HG03378 (cell line): Measurements from ENCODE around the gene CASP9.
"Not testable (repeated sequence)": the region's sequence is repeated elsewhere in the genome, so short reads cannot be mapped to it uniquely, and the experiment has no call there.

Experiments
- ATAC-seq: cut with Tn5 transposase; IDR thresholded peaks from one replicate; pipeline ENCODE4 v1.9.1; 2021; ENCODE audit warnings: mild to moderate bottlenecking, moderate library complexity; ENCODE audit not compliant: unreplicated experiment

Gene CASP9

DNA sequence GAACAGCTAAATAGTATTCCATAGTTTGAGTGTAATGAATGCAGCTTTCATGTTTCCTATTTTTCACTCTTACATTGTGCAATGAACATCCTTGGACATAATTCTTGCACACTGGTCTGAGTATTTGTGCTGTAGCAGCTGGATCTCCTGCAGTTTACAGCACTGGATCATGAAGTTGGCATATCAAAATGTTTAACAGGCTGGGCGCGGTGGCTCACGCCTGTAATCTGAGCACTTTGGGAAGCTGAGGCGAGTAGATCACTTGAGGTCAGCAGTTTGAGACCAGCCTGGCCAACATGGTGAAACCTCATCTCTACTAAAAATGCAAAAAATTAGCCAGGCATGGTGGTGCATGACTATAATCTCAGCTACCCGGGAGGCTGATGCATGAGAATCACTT is 52.9 kb downstream of the CASP9 start:
- ATAC-seq, result not testable (repeated sequence)

- not testable (repeated sequence) for ATAC-seq
Measured at GRCh38 chr1:15469821-15470448, 54.1 kb downstream of the CASP9 start.

- ATAC-seq, result no peak
Measured at GRCh38 chr1:15469361-15469760, 54.7 kb downstream of the CASP9 start.

- ATAC-seq, result no peak
Measured at GRCh38 chr1:15468145-15468544, 55.9 kb downstream of the CASP9 start.

- not testable (repeated sequence) for ATAC-seq
Measured at GRCh38 chr1:15466955-15467625, 56.9 kb downstream of the CASP9 start.

GRCh38 chr1:15465674-15466073 is 58.3 kb downstream of the CASP9 start:
- no peak for ATAC-seq

- not testable (repeated sequence) for ATAC-seq
Measured at GRCh38 chr1:15463926-15464322, 60.1 kb downstream of the CASP9 start.

DNA sequence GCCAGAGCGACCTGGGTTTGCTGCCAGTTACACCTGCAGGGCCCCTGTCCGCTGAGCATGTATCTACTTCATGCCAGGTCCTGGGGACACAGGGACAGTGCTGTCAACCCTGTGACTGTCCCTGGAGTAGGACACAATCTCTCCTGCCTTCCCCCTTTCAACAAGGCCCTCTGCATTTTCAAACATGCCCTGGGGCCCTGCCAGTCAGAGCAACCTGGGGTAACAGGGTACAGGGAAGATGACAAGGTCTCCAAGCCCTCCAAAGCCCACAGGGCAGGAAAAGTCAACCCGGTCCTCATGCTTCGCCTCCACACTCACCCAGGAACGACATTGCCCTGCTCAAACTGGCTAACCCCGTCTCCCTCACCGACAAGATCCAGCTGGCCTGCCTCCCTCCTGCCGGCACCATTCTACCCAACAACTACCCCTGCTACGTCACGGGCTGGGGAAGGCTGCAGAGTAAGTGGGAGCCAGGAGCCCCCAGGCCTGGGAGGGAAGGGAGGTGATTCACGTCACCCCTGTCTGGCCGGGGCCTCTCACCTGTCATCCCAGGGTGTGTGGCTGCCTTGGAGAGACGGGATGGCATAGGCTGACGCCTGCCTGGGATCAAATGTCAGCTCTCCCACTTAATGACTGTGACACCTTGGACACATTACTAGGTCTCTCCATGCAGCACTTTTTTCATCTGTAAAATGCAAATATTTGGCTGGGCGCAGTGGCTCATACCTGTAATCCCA is 60.8 kb downstream of the CASP9 start:
- not testable (repeated sequence) for ATAC-seq

GRCh38 chr1:15460708-15461095 is 63.3 kb downstream of the CASP9 start:
- ATAC-seq, result no peak

- ATAC-seq, result no peak
Measured at GRCh38 chr1:15459771-15460707, 64.0 kb downstream of the CASP9 start.

DNA sequence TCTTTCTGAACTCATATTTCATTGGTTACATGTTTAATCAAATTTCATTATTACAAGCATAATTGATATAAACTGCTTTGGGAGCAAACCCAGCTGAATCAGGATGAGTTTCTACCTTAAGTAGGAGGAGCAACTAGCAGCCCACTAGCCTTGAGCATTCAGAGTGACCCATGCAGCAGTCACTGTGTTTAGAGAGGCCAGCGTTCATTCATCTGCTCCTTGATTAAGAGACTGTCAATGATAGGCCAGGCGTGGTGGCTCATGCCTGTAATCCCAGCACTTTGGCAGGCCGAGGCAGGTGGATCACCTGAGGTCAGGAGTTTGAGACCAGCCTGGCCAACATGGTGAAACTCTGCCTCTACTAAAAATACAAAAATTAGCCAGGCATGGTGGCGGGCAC is 65.6 kb downstream of the CASP9 start:
- ATAC-seq, result not testable (repeated sequence)

- ATAC-seq, result no peak
Measured at GRCh38 chr1:15457585-15457984, 66.4 kb downstream of the CASP9 start.

- ATAC-seq, result no peak
Measured at GRCh38 chr1:15456313-15456954, 67.6 kb downstream of the CASP9 start, which contains the start of gene CELA2A. Gene CELA2A, plus strand, starts transcription at chr1:15456732. Its CDS starts 22 bp downstream, at chr1:15456754.

DNA sequence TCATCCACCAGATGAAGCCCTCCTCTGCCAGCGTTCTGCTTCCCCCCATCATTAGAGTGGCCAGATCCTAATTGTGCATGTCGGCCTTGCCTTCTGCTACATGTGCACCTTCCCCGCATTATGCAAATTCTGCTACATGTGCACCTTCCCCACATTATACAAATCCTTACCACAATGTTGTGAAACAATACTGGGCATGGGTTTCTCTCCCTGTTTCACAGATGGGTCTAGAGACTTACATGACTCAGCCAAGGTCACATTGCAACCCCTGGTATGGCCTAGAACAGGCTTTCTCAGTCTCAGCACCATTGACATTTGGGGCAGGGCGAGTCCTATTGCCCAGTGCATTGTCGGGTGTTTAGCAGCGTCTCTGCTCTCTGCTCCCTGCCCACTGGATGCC is 68.5 kb downstream of the CASP9 start:
- ATAC-seq, result no peak

DNA sequence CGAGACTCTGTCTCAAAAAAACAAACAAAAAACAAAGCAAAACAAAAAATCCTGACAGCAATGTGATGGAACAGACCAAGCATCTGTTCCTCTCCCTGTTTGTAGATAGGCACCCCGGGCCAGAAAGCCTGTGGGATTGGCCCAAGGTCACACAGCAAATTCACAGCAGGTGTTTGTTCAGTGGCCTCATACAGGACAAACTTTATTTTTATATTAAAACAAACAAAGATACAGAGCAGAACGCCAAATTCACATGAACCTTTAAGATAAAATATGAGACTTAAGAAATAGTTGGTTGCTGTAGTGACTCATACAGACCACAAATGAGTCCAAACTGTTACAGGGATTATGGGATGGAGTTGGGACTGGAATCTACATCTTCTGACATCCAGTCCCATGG is 69.8 kb downstream of the CASP9 start:
- ATAC-seq, result no peak

- ATAC-seq, result no peak
Measured at GRCh38 chr1:15453734-15454133, 70.3 kb downstream of the CASP9 start.

DNA sequence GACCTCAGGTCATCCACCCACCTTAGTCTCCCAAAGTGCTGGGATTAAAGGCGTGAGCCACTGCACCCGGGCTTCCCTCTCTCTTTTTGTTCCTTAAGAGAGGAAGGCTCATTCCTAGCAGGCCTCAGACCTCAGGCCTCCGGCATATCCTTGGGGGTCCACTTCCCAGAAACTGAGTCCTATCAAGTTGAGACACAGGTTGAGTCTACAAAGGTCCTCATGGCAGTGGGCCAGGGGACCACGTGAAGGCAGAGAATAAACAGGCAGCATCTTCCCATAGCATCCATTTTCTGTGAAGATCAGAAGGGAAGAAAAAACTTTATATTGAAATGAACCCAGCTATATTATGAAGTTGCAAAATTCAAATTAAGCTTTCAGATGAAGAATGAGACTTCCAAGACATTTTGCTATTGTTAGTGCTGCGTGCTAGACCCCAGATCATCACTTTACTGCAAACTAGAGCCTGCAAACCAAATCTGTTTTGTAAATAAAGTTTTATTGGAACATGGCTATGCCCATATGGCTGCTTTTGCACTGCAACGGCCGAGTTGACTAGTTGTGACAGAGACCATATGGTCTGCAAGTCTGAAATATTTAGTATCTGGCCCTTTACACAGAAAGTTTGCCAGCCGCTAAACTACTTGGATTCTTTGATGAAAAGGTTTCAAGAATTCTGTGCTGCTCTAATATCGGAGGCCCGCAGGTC is 71.0 kb downstream of the CASP9 start:
- ATAC-seq, result no peak

- no peak for ATAC-seq
Measured at GRCh38 chr1:15452216-15452615, 71.8 kb downstream of the CASP9 start.

DNA sequence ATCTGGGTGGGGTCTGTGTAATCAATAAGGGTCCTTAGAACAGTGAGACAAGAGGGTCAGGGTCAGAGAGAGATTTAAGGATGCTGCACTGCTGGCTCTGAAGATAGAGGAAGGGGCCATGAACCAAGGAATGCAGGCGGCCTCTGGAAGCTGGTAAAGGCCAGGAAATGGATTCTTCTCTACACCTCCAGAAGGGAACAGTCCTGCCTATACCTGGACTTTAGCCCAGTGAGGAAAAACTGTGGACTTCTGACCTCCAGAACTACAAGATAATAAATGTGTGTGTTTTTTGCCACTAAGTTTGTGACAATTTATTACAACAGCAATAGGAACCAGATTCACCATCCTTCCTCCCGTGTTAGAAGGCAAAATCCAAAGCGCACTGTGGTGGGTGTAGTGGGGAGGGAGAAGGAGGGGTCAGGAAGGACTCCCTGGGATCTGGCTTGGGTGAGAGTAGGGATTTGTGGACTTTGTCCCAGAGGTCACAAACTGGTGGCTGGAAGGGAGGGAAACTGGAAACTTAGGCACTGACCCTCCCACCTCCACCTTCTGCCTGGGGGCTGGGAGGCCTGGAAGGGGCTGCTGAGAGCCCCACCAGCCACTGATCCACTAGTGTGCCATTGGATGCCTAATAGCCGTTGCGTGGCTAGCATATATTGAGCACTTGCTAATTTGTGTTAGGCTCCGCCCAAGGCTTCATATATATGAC is 72.8 kb downstream of the CASP9 start:
- ATAC-seq, result no peak
